ENCODE measurements around the gene LCE1C.

Gene LCE1C

GRCh38 chr1:152806576-152806975, at the start of gene LCE1C:
TSS of gene LCE1C (minus strand) at chr1:152806651. CDS start at chr1:152805478, 1,173 bp downstream.
- DNase-seq: no peak

- DNase-seq: no peak
These were observed 49.2 kb upstream of the LCE1C start for GRCh38 chr1:152855661-152856060.

GRCh38 chr1:152842556-152842955, 36.1 kb upstream of the LCE1C start, which contains the start of gene LCE6A:
TSS of gene LCE6A (plus strand) at chr1:152842856. CDS start at chr1:152843521, 665 bp downstream.
- no peak for DNase-seq

GRCh38 chr1:152836870-152837269, 30.4 kb upstream of the LCE1C start:
- no peak for DNase-seq

GRCh38 chr1:152827173-152827572, 20.7 kb upstream of the LCE1C start, which contains the start of gene LCE1A:
TSS of gene LCE1A (plus strand) at chr1:152827473. CDS start at chr1:152827473, 0 bp downstream.
- DNase-seq: no peak

- DNase-seq: no peak
These were observed 18.5 kb upstream of the LCE1C start for GRCh38 chr1:152824964-152825363.

- DNase-seq: no peak
These were observed 16.8 kb upstream of the LCE1C start for GRCh38 chr1:152823294-152823693.

- no peak for DNase-seq
These were observed 10.9 kb upstream of the LCE1C start for GRCh38 chr1:152817309-152817708.

GRCh38 chr1:152811671-152812070, 5.2 kb upstream of the LCE1C start, which contains the start of gene LCE1B:
TSS of gene LCE1B (plus strand) at chr1:152811971. CDS start at chr1:152812447, 476 bp downstream.
- DNase-seq: no peak

GRCh38 chr1:152811050-152811449, 4.6 kb upstream of the LCE1C start:
- no peak for DNase-seq

- no peak for DNase-seq
These were observed 5.1 kb downstream of the LCE1C start for GRCh38 chr1:152801333-152801732.

- DNase-seq: no peak
These were observed 10.0 kb downstream of the LCE1C start, which contains the start of gene LCE1D for GRCh38 chr1:152796421-152796820. TSS of gene LCE1D (plus strand) at chr1:152796721. CDS start at chr1:152797795, 1,074 bp downstream.

- DNase-seq: no peak
These were observed 10.8 kb downstream of the LCE1C start for GRCh38 chr1:152795686-152796085.

- no peak for DNase-seq
These were observed 20.4 kb downstream of the LCE1C start, which contains the start of gene LCE1E for GRCh38 chr1:152786077-152786476. TSS of gene LCE1E (plus strand) at chr1:152786257. CDS start at chr1:152787300, 1,043 bp downstream.

GRCh38 chr1:152783095-152783494, 23.4 kb downstream of the LCE1C start:
- no peak for DNase-seq

- DNase-seq: no peak
These were observed 28.8 kb downstream of the LCE1C start for GRCh38 chr1:152777510-152778137.

GRCh38 chr1:152776361-152776760, 30.1 kb downstream of the LCE1C start:
- DNase-seq: no peak

GRCh38 chr1:152774875-152775274, 31.6 kb downstream of the LCE1C start, which contains the start of gene LCE1F:
TSS of gene LCE1F (plus strand) at chr1:152775140. CDS start at chr1:152776372, 1,232 bp downstream.
- DNase-seq: no peak

- DNase-seq: no peak
These were observed 36.0 kb downstream of the LCE1C start for GRCh38 chr1:152770411-152770810.

GRCh38 chr1:152768847-152769533, 37.5 kb downstream of the LCE1C start:
- DNase-seq: no peak

GRCh38 chr1:152761609-152762213, 44.7 kb downstream of the LCE1C start:
- DNase-seq: no peak

GRCh38 chr1:152760551-152761190, 45.8 kb downstream of the LCE1C start:
- DNase-seq: no peak

Data from activated CD8-positive, alpha-beta memory T cell treated with anti-CD3 and anti-CD28 coated beads, Interleukin-2, amount 50 U/mL, for 48 hours (primary cell).